ENCODE data around the gene AGAP5.
"Not testable (repeated sequence)": the region's sequence is repeated elsewhere in the genome, so short reads cannot be mapped to it uniquely, and the experiment has no call there.

Gene AGAP5

DNA sequence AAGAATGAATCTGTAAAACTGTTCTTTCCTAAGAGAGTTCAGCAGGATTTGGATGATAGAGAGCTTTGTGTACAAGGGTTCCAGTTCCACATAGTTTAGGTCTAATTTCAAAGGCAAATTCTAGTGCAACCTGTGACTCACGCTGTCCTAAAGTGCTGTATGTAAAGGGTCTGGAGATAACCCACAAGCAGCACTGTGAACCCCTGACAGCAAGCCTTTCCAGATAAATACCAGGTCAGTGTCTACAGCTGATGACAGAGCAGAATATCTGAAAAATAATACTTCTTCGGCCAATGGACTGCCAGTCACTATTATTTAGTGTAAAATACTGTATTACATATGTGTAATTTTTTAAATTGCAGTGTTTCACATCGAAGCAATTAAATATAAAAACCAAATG, 16.0 kb upstream of the AGAP5 start:
- not testable (repeated sequence) for H3K9me3 ChIP-seq (ENCODE audit: control insufficient read depth, insufficient read depth, low read length); H3K4me1 ChIP-seq (ENCODE audit: control insufficient read depth, insufficient read depth, low read length); H3K27me3 ChIP-seq (ENCODE audit: control insufficient read depth, insufficient read depth, low read length); H3K4me3 ChIP-seq (ENCODE audit: low read depth, low read length); H3K27ac ChIP-seq (ENCODE audit: low read depth, low read length); H3K9ac ChIP-seq (ENCODE audit: low read depth, low read length)
- peaks cover 35% of the 10 kb centered on the region for H3K36me3 ChIP-seq (ENCODE audit: control insufficient read depth, insufficient read depth, low read length)

DNA sequence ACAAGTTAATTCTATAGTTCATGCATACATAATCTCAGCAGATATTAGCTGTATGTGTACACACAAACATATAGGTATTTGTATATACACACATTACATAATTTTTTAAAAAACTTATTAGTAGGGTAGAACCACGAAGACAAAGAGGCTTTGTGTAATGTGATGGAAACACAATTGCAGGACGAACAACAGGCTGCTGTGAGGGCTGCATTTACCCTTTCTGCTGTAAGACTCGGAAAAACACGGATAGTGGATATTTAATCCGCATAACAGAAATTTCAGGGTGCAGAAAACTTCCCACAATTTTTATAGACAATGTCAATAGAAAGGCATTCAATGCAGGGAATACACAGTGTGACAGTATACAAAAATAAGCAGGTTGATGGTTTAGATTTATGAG, 13.8 kb upstream of the AGAP5 start:
- not testable (repeated sequence) for H3K9me3 ChIP-seq (ENCODE audit: control insufficient read depth, insufficient read depth, low read length); H3K4me3 ChIP-seq (ENCODE audit: low read depth, low read length); H3K27me3 ChIP-seq (ENCODE audit: control insufficient read depth, insufficient read depth, low read length); H3K27ac ChIP-seq (ENCODE audit: low read depth, low read length); H3K4me1 ChIP-seq (ENCODE audit: control insufficient read depth, insufficient read depth, low read length); H3K9ac ChIP-seq (ENCODE audit: low read depth, low read length)
- H3K36me3 ChIP-seq (ENCODE audit: control insufficient read depth, insufficient read depth, low read length): peaks cover 12% of the 10 kb centered on the region

DNA sequence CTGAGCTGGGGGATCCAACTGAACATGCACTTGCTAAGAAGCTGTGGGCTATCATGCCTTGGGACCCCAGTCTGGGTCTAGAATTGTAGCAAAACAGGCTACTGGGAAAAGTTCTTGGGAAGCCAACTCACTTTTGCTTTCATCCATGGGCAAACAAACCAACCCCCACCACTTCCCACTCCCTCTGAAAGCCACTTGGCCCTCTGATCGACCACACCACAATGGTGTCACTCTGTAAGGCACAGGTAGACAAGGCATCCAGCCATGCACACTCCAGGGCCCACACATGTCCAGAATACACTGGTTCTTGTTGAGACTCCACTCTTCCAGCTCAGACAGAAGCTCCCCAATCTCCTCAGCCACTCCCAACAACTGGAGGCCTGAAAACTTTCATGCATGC, 10.2 kb upstream of the AGAP5 start:
- not testable (repeated sequence) for H3K9me3 ChIP-seq (ENCODE audit: control insufficient read depth, insufficient read depth, low read length); H3K4me3 ChIP-seq (ENCODE audit: low read depth, low read length); H3K27me3 ChIP-seq (ENCODE audit: control insufficient read depth, insufficient read depth, low read length); H3K27ac ChIP-seq (ENCODE audit: low read depth, low read length); H3K4me1 ChIP-seq (ENCODE audit: control insufficient read depth, insufficient read depth, low read length); H3K36me3 ChIP-seq (ENCODE audit: control insufficient read depth, insufficient read depth, low read length); H3K9ac ChIP-seq (ENCODE audit: low read depth, low read length)

DNA sequence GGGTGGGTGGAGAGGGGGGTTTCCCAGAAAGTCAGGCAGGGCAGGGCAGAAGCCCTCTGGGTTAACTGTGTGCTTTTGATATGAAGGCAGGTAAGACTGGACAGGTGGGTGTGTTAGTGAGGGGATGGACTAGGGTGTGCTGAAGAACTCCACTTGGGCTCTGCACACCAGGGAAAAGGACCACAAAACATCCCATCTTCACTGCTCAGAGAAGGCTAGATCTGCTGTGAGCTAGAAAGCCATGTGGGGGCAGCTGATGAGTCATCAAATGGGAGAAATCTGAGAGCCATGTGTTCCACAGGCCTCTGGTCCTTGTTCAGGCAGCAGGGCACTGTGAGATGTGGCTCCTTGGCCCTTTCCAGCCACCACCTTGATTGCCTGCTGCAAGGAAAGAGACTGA, 9.7 kb upstream of the AGAP5 start:
- not testable (repeated sequence) for H3K9me3 ChIP-seq (ENCODE audit: control insufficient read depth, insufficient read depth, low read length); H3K4me1 ChIP-seq (ENCODE audit: control insufficient read depth, insufficient read depth, low read length); H3K27me3 ChIP-seq (ENCODE audit: control insufficient read depth, insufficient read depth, low read length); H3K27ac ChIP-seq (ENCODE audit: low read depth, low read length); H3K4me3 ChIP-seq (ENCODE audit: low read depth, low read length); H3K9ac ChIP-seq (ENCODE audit: low read depth, low read length); H3K36me3 ChIP-seq (ENCODE audit: control insufficient read depth, insufficient read depth, low read length)

DNA sequence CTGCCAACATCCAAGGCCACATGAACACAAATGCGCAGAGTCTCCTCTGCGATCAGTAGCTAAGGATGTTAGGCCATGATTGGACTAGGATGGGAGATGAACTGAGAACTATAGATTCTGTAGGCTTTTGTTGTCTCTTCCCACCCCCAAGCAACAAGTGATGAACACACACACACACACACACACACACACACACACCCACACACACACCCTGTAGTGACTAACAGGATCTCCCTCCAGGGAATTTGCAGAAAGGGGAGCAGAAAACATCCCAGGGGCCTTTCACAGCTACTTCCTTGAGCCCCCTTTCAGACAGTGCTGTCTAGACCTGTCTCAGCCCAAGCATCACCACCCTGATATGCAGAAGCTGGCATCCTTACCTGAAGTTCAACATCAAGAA, 8.6 kb upstream of the AGAP5 start:
- not testable (repeated sequence) for H3K4me3 ChIP-seq (ENCODE audit: low read depth, low read length); H3K9ac ChIP-seq (ENCODE audit: low read depth, low read length); H3K27ac ChIP-seq (ENCODE audit: low read depth, low read length); H3K27me3 ChIP-seq (ENCODE audit: control insufficient read depth, insufficient read depth, low read length); H3K4me1 ChIP-seq (ENCODE audit: control insufficient read depth, insufficient read depth, low read length); H3K9me3 ChIP-seq (ENCODE audit: control insufficient read depth, insufficient read depth, low read length); H3K36me3 ChIP-seq (ENCODE audit: control insufficient read depth, insufficient read depth, low read length)

DNA sequence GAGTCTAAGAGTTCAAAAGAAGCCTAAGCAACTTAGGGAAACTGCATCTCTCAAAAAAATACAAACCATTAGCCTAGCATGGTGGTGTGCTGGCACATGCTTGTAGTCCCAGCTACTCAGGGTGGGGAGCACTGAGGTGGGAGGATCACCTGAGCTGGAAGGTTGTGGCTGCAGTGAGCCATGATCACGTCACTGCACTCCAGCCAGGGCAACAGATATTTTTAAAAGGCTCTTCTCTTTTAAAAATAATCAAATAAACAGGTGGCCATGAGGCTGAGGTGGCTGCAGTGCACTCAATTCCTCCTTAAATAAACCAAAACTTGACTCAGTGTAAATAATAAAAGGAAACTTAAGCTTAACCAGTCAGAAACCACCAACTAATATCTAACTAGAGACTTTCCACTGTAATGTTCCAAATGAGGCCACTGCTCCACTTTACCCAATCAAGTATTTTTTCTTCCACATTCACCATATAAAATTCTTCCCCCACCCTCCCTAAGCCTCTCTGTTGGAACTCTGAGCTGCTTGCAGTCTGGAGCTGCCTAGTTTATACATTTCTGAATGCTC, 7.7 kb upstream of the AGAP5 start:
- not testable (repeated sequence) for H3K27ac ChIP-seq (ENCODE audit: low read depth, low read length); H3K36me3 ChIP-seq (ENCODE audit: control insufficient read depth, insufficient read depth, low read length); H3K9ac ChIP-seq (ENCODE audit: low read depth, low read length); H3K4me3 ChIP-seq (ENCODE audit: low read depth, low read length); H3K4me1 ChIP-seq (ENCODE audit: control insufficient read depth, insufficient read depth, low read length); H3K27me3 ChIP-seq (ENCODE audit: control insufficient read depth, insufficient read depth, low read length); H3K9me3 ChIP-seq (ENCODE audit: control insufficient read depth, insufficient read depth, low read length)

DNA sequence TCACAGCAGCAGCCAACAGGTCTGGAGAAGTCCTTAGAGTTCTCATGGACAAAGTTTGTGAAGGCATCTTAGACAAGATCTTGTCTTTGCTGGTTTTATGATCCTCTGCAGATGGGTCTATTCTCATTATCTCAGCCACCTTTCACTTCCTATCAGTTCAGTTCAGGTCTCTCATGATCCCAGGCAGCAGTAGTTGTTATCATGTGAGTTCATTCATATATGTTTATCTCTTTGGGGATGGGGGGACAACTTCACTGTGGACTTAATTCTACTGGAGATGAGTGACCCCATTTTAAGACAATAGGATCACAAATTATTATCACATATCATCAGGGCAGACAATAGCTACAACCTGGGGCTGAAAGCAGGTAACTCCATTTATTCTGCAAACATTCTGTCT, 6.0 kb upstream of the AGAP5 start:
- H3K4me3 ChIP-seq (ENCODE audit: low read depth, low read length); H3K9me3 ChIP-seq (ENCODE audit: control insufficient read depth, insufficient read depth, low read length); H3K36me3 ChIP-seq (ENCODE audit: control insufficient read depth, insufficient read depth, low read length); H3K27ac ChIP-seq (ENCODE audit: low read depth, low read length); H3K27me3 ChIP-seq (ENCODE audit: control insufficient read depth, insufficient read depth, low read length); H3K4me1 ChIP-seq (ENCODE audit: control insufficient read depth, insufficient read depth, low read length); H3K9ac ChIP-seq (ENCODE audit: low read depth, low read length): not testable (repeated sequence)

DNA sequence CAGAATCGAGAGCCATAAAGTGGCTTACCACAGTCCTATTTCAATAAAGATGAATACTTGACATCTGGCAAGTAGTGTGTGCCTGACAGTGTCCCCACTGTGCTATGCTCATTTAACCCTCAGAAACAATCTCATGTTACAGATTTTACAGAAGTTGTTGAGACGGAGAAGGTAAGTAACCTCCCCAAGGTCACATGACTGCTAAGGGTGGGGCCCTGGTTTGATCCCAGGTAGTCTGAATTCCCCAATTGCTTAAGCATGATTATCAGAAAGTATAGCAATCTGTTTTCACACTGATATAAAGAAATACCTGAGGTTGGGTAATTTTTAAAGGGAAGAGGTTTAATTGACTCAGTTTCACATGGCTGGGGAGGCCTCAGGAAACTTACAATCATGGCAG, 910 bp upstream of the AGAP5 start:
- not testable (repeated sequence) for H3K9ac ChIP-seq (ENCODE audit: low read depth, low read length); H3K9me3 ChIP-seq (ENCODE audit: control insufficient read depth, insufficient read depth, low read length); H3K27me3 ChIP-seq (ENCODE audit: control insufficient read depth, insufficient read depth, low read length); H3K36me3 ChIP-seq (ENCODE audit: control insufficient read depth, insufficient read depth, low read length); H3K4me3 ChIP-seq (ENCODE audit: low read depth, low read length); H3K4me1 ChIP-seq (ENCODE audit: control insufficient read depth, insufficient read depth, low read length); H3K27ac ChIP-seq (ENCODE audit: low read depth, low read length)

DNA sequence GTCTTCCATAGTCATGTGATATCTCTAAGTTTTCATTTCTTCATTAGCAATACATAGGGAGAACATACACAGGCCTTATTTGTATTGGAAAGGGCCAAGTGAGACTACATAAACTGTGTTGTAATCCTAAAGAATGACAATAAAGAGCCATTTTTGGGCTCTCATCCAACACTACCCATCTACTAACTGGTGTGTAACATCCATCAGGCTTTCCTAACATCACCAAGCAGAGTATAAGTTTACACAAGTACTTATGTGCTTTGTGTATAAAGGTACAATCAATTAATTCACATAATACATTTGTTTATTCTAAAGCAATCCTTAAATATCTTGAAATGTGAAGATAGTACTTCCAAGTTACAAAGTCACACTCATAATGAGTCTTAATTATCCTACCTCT, 2.6 kb downstream of the AGAP5 start:
- not testable (repeated sequence) for H3K27ac ChIP-seq (ENCODE audit: low read depth, low read length); H3K9me3 ChIP-seq (ENCODE audit: control insufficient read depth, insufficient read depth, low read length); H3K9ac ChIP-seq (ENCODE audit: low read depth, low read length); H3K36me3 ChIP-seq (ENCODE audit: control insufficient read depth, insufficient read depth, low read length); H3K27me3 ChIP-seq (ENCODE audit: control insufficient read depth, insufficient read depth, low read length); H3K4me3 ChIP-seq (ENCODE audit: low read depth, low read length); H3K4me1 ChIP-seq (ENCODE audit: control insufficient read depth, insufficient read depth, low read length)

DNA sequence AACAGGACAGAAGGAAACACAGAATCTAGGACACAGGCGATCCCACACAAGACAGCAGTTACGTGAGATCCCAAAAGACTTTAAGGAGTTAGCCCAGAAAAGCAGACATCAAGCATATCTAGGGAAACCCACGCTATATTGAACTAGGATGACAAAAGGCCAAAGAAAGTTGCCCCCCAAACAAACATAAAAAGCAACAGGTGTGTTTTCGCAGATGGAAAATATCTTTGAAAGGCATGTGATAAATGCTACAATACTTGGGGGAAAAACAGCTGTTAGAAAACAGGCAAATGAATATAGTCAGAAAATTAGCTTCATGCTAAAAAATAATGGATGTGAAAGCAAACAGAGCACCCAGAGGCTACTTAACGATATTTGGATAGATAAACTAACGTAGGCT, 7.2 kb downstream of the AGAP5 start:
- not testable (repeated sequence) for H3K27me3 ChIP-seq (ENCODE audit: control insufficient read depth, insufficient read depth, low read length); H3K4me3 ChIP-seq (ENCODE audit: low read depth, low read length); H3K9me3 ChIP-seq (ENCODE audit: control insufficient read depth, insufficient read depth, low read length); H3K4me1 ChIP-seq (ENCODE audit: control insufficient read depth, insufficient read depth, low read length); H3K36me3 ChIP-seq (ENCODE audit: control insufficient read depth, insufficient read depth, low read length); H3K27ac ChIP-seq (ENCODE audit: low read depth, low read length); H3K9ac ChIP-seq (ENCODE audit: low read depth, low read length)

DNA sequence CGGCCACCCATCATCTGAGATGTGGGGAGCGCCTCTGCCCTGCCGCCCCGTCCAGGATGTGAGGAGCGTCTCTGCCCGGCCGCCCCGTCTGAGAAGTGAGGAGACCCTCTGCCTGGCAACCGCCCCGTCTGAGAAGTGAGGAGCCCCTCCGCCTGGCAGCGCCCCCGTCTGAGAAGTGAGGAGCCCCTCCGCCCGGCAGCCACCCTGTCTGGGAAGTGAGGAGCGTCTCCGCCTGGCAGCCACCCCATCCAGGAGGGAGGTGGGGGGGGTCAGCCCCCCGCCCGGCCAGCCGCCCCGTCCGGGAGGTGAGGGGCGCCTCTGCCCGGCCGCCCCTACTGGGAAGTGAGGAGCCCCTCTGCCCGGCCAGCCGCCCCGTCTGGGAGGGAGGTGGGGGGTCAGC, 8.3 kb downstream of the AGAP5 start:
- H3K27ac ChIP-seq (ENCODE audit: low read depth, low read length); H3K4me3 ChIP-seq (ENCODE audit: low read depth, low read length); H3K27me3 ChIP-seq (ENCODE audit: control insufficient read depth, insufficient read depth, low read length); H3K36me3 ChIP-seq (ENCODE audit: control insufficient read depth, insufficient read depth, low read length); H3K9me3 ChIP-seq (ENCODE audit: control insufficient read depth, insufficient read depth, low read length); H3K4me1 ChIP-seq (ENCODE audit: control insufficient read depth, insufficient read depth, low read length); H3K9ac ChIP-seq (ENCODE audit: low read depth, low read length): not testable (repeated sequence)

DNA sequence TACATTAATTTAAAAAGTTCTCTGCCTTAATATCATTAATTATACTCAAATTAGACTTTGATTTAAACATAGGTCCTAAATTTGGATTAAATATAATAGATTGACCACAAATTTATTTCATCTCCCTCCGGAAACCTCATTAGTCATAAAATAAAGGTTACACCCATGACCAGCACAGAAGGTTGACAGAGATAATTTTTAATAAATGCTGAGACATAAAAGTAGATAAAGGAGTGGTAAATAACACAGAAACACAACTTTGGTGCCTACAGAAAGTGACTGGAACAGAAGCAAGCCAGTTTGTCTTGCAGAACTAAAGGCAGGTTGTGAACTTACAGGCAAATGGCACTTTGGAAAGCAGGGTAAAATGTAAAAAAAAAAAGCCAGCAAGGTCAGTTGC, 10.3 kb downstream of the AGAP5 start:
- not testable (repeated sequence) for H3K9ac ChIP-seq (ENCODE audit: low read depth, low read length); H3K36me3 ChIP-seq (ENCODE audit: control insufficient read depth, insufficient read depth, low read length); H3K27ac ChIP-seq (ENCODE audit: low read depth, low read length); H3K27me3 ChIP-seq (ENCODE audit: control insufficient read depth, insufficient read depth, low read length); H3K9me3 ChIP-seq (ENCODE audit: control insufficient read depth, insufficient read depth, low read length); H3K4me3 ChIP-seq (ENCODE audit: low read depth, low read length); H3K4me1 ChIP-seq (ENCODE audit: control insufficient read depth, insufficient read depth, low read length)

Data from HUES48 (cell line).